Thyroid gland (tissue), 4 donors: ENCODE data around the gene ZNF264.

Experiments used
- POLR2A ChIP-seq, 2 donors: fragments of 450-650 bp; IDR thresholded peaks; one replicate each; pipeline ENCODE4 v1.6.1; 2017; ENCODE audit warnings: antibody characterized with exemption in 2 of 2, mild to moderate bottlenecking in 2 of 2, moderate library complexity in 1 of 2
- TF ChIP-seq, protein P1 (sequence below), 6 experiments: fragments of 200-600 bp in 3 of 6; fragments of 450-650 bp in 3 of 6; sonication (generic) in 3 of 6; IDR thresholded peaks; one replicate each; pipeline ENCODE4 v1.5.1; 2016 to 2019; ENCODE audit warnings: antibody characterized with exemption in 6 of 6, mild to moderate bottlenecking in 2 of 6, inconsistent platforms in 1 of 6, moderate library complexity in 1 of 6

DNA sequence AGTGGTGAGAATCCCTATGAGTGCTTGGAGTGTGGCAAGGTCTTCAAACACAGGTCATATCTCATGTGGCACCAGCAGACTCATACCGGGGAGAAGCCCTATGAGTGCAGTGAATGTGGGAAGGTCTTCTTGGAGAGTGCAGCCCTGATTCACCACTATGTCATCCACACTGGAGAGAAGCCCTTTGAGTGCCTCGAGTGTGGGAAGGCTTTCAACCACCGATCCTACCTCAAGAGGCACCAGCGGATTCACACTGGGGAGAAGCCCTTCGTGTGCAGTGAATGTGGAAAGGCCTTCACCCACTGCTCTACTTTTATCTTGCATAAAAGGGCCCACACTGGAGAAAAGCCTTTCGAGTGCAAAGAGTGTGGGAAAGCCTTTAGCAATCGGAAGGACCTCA, 20.8 kb downstream of the ZNF264 start:
- TF ChIP-seq, protein P1, sequence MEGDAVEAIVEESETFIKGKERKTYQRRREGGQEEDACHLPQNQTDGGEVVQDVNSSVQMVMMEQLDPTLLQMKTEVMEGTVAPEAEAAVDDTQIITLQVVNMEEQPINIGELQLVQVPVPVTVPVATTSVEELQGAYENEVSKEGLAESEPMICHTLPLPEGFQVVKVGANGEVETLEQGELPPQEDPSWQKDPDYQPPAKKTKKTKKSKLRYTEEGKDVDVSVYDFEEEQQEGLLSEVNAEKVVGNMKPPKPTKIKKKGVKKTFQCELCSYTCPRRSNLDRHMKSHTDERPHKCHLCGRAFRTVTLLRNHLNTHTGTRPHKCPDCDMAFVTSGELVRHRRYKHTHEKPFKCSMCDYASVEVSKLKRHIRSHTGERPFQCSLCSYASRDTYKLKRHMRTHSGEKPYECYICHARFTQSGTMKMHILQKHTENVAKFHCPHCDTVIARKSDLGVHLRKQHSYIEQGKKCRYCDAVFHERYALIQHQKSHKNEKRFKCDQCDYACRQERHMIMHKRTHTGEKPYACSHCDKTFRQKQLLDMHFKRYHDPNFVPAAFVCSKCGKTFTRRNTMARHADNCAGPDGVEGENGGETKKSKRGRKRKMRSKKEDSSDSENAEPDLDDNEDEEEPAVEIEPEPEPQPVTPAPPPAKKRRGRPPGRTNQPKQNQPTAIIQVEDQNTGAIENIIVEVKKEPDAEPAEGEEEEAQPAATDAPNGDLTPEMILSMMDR (IDR thresholded peaks at IDR 0.05): no peak
- no peak for TF ChIP-seq POLR2A (IDR thresholded peaks at IDR 0.05)
